Keratinocyte (primary cell): ENCODE data around the gene CCDC74A. TPM values are rescaled to one million over a fixed set of nuclear protein-coding genes. Genes with fewer than 3 reads are reported as not detected.

Source experiments
- DNase-seq: peaks from one replicate; pipeline ENCODE4 v3.0.0-alpha.2; 2011; ENCODE audit warnings: low read depth, missing footprints, low spot score
- FAIRE-seq: peaks from 2 replicates; lab custom pipeline; 2011; peaks lifted over from hg19 to GRCh38; lab: Jason Lieb, UNC
- H2AFZ ChIP-seq: 2 replicates; pipeline ENCODE4 v1.6.0; 2012; ENCODE audit warnings: low read length, control low read depth, inconsistent platforms; ENCODE audit not compliant: control insufficient read depth
- H3K27ac ChIP-seq: 2 replicates; pipeline ENCODE4 v1.5.1; 2011; ENCODE audit warnings: low read length; ENCODE audit not compliant: control insufficient read depth, insufficient read depth
- H3K27me3 ChIP-seq: 3 replicates; pipeline ENCODE4 v1.6.0; 2011; ENCODE audit warnings: low read length; ENCODE audit not compliant: control insufficient read depth, insufficient read depth; ENCODE audit errors: extremely low read depth
- H3K36me3 ChIP-seq, 2 experiments: 2 replicates in 1 of 2; 3 replicates in 1 of 2; pipeline ENCODE4 v1.5.1; 2011; ENCODE audit warnings: low read length in 2 of 2, mild to moderate bottlenecking in 1 of 2; ENCODE audit not compliant: control insufficient read depth in 2 of 2, insufficient read depth in 2 of 2; ENCODE audit errors: extremely low read depth in 1 of 2
- H3K4me1 ChIP-seq: 3 replicates; pipeline ENCODE4 v1.5.1; 2011; ENCODE audit warnings: low read length; ENCODE audit not compliant: control insufficient read depth, insufficient read depth; ENCODE audit errors: extremely low read depth
- H3K4me2 ChIP-seq: 3 replicates; pipeline ENCODE4 v1.6.0; 2011; ENCODE audit warnings: low read depth, low read length; ENCODE audit not compliant: control insufficient read depth, insufficient read depth; ENCODE audit errors: extremely low read depth
- H3K4me3 ChIP-seq, 3 experiments: fragments of 200-600 bp in 1 of 3; sonication (generic) in 1 of 3; 2 replicates in 2 of 3; 3 replicates in 1 of 3; pipeline ENCODE4 v1.5.1; 2011 to 2016; ENCODE audit warnings: low read length in 3 of 3, mild to moderate bottlenecking in 3 of 3, control low read depth in 2 of 3, inconsistent platforms in 1 of 3, low read depth in 1 of 3, mixed read lengths in 1 of 3, mixed run types in 1 of 3, moderate library complexity in 1 of 3; ENCODE audit not compliant: control insufficient read depth in 2 of 3, insufficient read depth in 2 of 3; ENCODE audit errors: extremely low read depth in 1 of 3
- H3K79me2 ChIP-seq: 2 replicates; pipeline ENCODE4 v1.6.0; 2012; ENCODE audit warnings: low read length; ENCODE audit not compliant: control insufficient read depth, insufficient read depth
- H3K9ac ChIP-seq: 3 replicates; pipeline ENCODE4 v1.6.0; 2011; ENCODE audit warnings: low read length; ENCODE audit not compliant: control insufficient read depth, insufficient read depth; ENCODE audit errors: extremely low read depth
- H3K9me1 ChIP-seq: 3 replicates; pipeline ENCODE4 v1.6.0; 2011; ENCODE audit warnings: low read length; ENCODE audit not compliant: control insufficient read depth, insufficient read depth; ENCODE audit errors: extremely low read depth
- H3K9me3 ChIP-seq: 2 replicates; pipeline ENCODE4 v1.5.1; 2012; ENCODE audit warnings: low read depth, low read length; ENCODE audit not compliant: control insufficient read depth
- H4K20me1 ChIP-seq: 3 replicates; pipeline ENCODE4 v1.6.0; 2011; ENCODE audit warnings: low read length; ENCODE audit not compliant: control insufficient read depth, insufficient read depth; ENCODE audit errors: extremely low read depth
- CTCF ChIP-seq, 3 experiments: IDR thresholded peaks in 1 of 3; conservative IDR thresholded peaks in 1 of 3; optimal IDR thresholded peaks in 1 of 3; 2 replicates in 2 of 3; 3 replicates in 1 of 3; pipeline versions ENCODE3 to v1.5.1; 2011; ENCODE audit warnings: low read length in 3 of 3, mild to moderate bottlenecking in 3 of 3, moderate library complexity in 2 of 3, control low read depth in 1 of 3, inconsistent platforms in 1 of 3; ENCODE audit not compliant: insufficient read depth in 2 of 3; ENCODE audit errors: extremely low read depth in 1 of 3
- EZH2 ChIP-seq: IDR thresholded peaks from one replicate; pipeline ENCODE4 v1.6.1; 2012; ENCODE audit warnings: inconsistent platforms, mild to moderate bottlenecking, low read length, moderate library complexity
- dilution Hi-C: fragments of 300-500 bp; cut with MboI; formaldehyde crosslinking; loops from one replicate; pipeline ENCODE4 v1.7.0; 2020; ENCODE audit warnings: low sequenced_read_pairs; ENCODE audit not compliant: extremely low pct_ligation_motif_present
- polyA plus RNA-seq, 5 experiments: library from polyadenylated mRNA; depleted of rRNA in 3 of 5; stranded (reverse) in 3 of 5; stranded (forward) in 1 of 5; unstranded in 1 of 5; fragments of >200 nt; gene quantifications; 1 replicate in 1 of 5; 2 replicates in 3 of 5; 3 replicates in 1 of 5; pipeline versions ENCODE4 v1.2.1 to v1.2.3, GENCODE V29; 2011 to 2012; ENCODE audit warnings: missing spikeins in 2 of 5, low read depth in 1 of 5, low replicate concordance in 1 of 5

The CCDC74A gene
- polyA plus RNA-seq, 1 donor (not counting 4 experiments of a cell fraction or from before 2014, with no cell fraction given): 4.3 TPM

GRCh38 chr2:131552871-131553270 is 25.2 kb downstream of the CCDC74A start:
- Histone ChIP-seq H3K27me3 (no peaks in the 10 kb centered on the region), H3K9me1 (no peaks in the 10 kb centered on the region), H3K4me1 (no peaks in the 10 kb centered on the region), H3K9ac (no peak overlapping the region), H2AFZ (no peak overlapping the region), H4K20me1 (no peaks in the 10 kb centered on the region), H3K4me3 (no peak overlapping the region), H3K9me3 (no peaks in the 10 kb centered on the region), H3K27ac (no peak overlapping the region), H3K36me3 (no peaks in the 10 kb centered on the region), H3K4me2 (no peak overlapping the region), H3K79me2 (no peaks in the 10 kb centered on the region)
- FAIRE-seq (no peak), DNase-seq (no peak)
- TF ChIP-seq EZH2 (no peak), CTCF (optimal IDR thresholded peaks at IDR 0.05 in 1 of 3, IDR thresholded peaks at IDR 0.05 in 1 of 3, conservative IDR thresholded peaks at IDR 0.05 in 1 of 3; ENCODE audit: extremely low read depth in 1 of 3, insufficient read depth in 2 of 3, low read length in 3 of 3) (no peak)
- dilution Hi-C loops: no loop called here

- no peak overlapping the region for H3K4me3 ChIP-seq
Measured at GRCh38 chr2:131556998-131557397, 29.3 kb downstream of the CCDC74A start.

More at GRCh38 chr2:131556998-131557397, 29.3 kb downstream of the CCDC74A start:
- no peaks in the 10 kb centered on the region for H3K4me1 ChIP-seq
- dilution Hi-C loops: no loop called here
- no peaks in the 10 kb centered on the region for H3K9me3 ChIP-seq
- no peak overlapping the region for H3K27ac ChIP-seq
- no peaks in the 10 kb centered on the region for H3K36me3 ChIP-seq
- H2AFZ ChIP-seq: no peak overlapping the region
- H4K20me1 ChIP-seq: no peaks in the 10 kb centered on the region
- H3K27me3 ChIP-seq: peaks cover 6% of the 10 kb centered on the region
- no peaks in the 10 kb centered on the region for H3K9me1 ChIP-seq
- no peak for DNase-seq
- H3K9ac ChIP-seq: no peak overlapping the region
- H3K79me2 ChIP-seq: no peaks in the 10 kb centered on the region
- FAIRE-seq: no peak
- no peak overlapping the region for H3K4me2 ChIP-seq
- TF ChIP-seq EZH2: no peak
- TF ChIP-seq CTCF (optimal IDR thresholded peaks at IDR 0.05 in 1 of 3, IDR thresholded peaks at IDR 0.05 in 1 of 3, conservative IDR thresholded peaks at IDR 0.05 in 1 of 3; ENCODE audit: extremely low read depth in 1 of 3, insufficient read depth in 2 of 3, low read length in 3 of 3): no peak
